ENCODE data around the gene GARIN5A. TPM values are rescaled to one million over a fixed set of nuclear protein-coding genes. Genes with fewer than 3 reads are reported as not detected.
"Not testable (repeated sequence)": the region's sequence is repeated elsewhere in the genome, so short reads cannot be mapped to it uniquely, and the experiment has no call there.

Gene GARIN5A
- total RNA-seq, 2 donors from 2014 or later, result 1.1 TPM; not detected in 1

DNA sequence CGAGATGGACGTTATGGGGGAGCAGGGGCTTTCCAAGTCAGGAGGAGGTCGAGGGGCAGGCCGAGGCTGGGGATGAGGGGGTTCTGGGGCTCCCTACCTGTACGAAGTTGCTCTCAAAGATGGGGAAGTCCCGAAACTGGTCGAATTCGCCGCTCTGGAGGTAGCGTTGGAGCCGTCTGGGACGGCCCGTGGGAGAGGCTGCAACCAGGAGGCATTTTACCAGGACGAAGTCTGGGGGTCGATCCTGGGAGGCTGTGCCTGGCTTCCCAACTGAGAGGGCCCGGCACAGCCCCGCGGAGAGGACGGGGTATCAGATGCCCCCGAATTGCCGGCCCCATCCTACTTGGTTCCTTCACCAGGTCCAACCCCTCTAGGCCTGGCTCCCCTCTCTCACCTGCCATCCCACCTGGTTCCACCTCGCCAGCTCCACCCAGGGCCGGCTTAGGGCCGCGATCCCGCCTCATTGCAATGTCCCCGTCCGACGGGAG is 868 bp downstream of the GARIN5A start:
- Mint-ChIP-seq H3K9me3 (no peaks in the 10 kb centered on the region), H3K4me1 (ENCODE audit: low read depth in 2 of 2) (peaks cover 10 to 22% of the 10 kb centered on the region in 2 donors), H3K27ac (peak overlapping the region; percentile 80 to 89), H3K27me3 (no peaks in the 10 kb centered on the region), H3K36me3 (peaks cover 6% of the 10 kb centered on the region), H3K4me3 (peak overlapping the region; percentile 94)
- DNase-seq (ENCODE audit: low spot score), result no peak
- ATAC-seq, result no peak

DNA sequence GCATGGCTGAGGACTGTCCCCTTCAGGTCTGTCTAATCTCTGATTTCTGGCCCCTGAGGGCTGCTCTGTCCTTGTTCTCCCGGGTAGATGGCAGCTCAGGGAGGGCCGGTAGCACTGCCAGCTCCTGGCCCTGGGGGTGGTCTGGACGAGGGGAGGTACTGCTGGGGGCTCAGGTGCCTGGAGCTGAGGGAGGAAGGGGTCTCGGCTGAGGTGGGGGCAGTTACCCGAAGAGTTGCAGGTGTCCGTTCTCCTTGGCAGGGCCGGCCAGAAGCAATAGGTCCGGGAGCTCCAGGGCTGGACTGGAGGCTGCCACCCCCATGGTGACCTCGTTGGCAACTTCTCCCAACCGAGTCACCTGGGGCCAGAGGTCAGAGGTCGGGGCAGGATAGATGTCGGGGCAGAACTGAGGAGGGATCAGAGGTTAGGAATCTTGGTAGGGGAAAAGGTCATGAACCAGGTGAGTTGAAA is 1.5 kb downstream of the GARIN5A start:
- ATAC-seq (no peak), DNase-seq (ENCODE audit: low spot score) (no peak)
- H3K27me3 Mint-ChIP-seq, result no peaks in the 10 kb centered on the region
- peaks cover 6% of the 10 kb centered on the region for H3K36me3 Mint-ChIP-seq
- H3K4me1 Mint-ChIP-seq (ENCODE audit: low read depth in 2 of 2), result peaks cover 10 to 22% of the 10 kb centered on the region in 2 donors
- H3K9me3 Mint-ChIP-seq, result no peaks in the 10 kb centered on the region
- peak overlapping the region; percentile 80 to 89 for H3K27ac Mint-ChIP-seq
- peak overlapping the region; percentile 60 for H3K4me3 Mint-ChIP-seq

DNA sequence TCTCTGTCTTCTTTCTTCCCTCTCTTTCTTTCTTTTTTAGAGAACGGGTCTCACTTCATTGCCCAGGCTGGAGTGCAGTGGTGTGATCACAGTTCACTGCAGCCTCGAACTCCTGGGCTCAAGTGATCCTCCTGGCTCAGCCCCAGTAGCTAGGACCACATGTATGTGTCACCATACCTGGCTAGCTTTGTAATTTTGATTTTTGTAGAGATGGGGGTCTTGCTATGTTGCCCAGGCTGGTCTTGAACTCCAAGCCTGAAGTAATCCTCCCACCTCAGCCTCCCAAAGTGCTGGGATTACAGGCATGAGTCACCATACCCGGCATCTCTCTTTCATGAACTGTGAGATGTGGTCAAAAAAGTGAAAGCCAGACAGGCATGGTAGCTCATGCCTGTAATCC is 3.3 kb downstream of the GARIN5A start:
- not testable (repeated sequence) for H3K27me3 Mint-ChIP-seq, H3K27ac Mint-ChIP-seq, H3K36me3 Mint-ChIP-seq

DNA sequence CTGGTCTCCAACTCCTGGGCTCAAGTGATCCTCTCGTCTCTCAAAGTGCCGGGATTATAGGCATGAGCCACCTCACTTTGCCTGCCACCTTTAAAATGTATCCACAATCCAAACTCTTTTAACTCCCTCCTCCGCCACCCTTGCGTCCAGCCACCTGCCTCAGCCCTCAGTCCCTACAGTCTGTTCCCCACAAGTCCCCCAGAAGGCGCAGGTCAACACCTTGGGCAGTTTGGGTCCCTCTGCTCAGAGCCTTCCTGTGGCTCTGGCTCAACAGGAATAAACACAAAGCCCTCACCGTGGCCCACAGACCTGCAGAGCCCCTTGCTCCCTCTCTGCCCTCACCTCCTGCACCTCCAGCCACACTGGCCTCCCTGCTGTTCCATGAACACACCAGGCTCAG is 7.8 kb downstream of the GARIN5A start:
- H3K4me1 Mint-ChIP-seq (ENCODE audit: low read depth in 2 of 2), result no peaks in the 10 kb centered on the region
- H3K27ac Mint-ChIP-seq, result no peak overlapping the region
- peaks cover 0 to 2% of the 10 kb centered on the region in 2 donors for H3K27me3 Mint-ChIP-seq
- H3K9me3 Mint-ChIP-seq, result no peaks in the 10 kb centered on the region
- ATAC-seq, result no peak
- no peak for DNase-seq (ENCODE audit: low spot score)
- H3K4me3 Mint-ChIP-seq, result no peak overlapping the region
- H3K36me3 Mint-ChIP-seq, result no peaks in the 10 kb centered on the region

More for the DNA sequence above, 3.3 kb downstream of the GARIN5A start:
- not testable (repeated sequence) for DNase-seq (ENCODE audit: low spot score); H3K9me3 Mint-ChIP-seq; ATAC-seq; H3K4me3 Mint-ChIP-seq
- peaks cover 10 to 22% of the 10 kb centered on the region in 2 donors for H3K4me1 Mint-ChIP-seq (ENCODE audit: low read depth in 2 of 2)

DNA sequence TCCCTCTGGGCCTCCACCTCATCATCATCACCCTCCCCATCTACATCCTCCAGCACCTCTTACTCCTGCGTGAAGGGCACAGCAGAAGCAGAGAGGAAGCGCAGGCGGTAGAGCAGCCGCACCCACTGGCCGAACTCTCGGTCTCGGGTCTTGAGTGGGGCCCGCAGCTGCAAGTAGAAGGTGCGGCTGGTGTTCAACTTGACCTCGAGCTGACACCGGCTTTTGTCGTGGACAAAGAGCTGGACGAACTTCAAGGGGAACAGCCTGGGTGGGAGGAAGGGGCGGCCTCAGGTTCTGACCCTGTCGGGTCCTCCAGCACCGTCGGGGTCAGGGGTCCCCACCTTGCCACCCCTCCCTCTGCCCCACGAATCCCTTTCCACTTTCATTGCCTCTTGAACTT is 9.1 kb downstream of the GARIN5A start:
- Mint-ChIP-seq H3K27ac (no peak overlapping the region), H3K36me3 (no peaks in the 10 kb centered on the region), H3K4me1 (ENCODE audit: low read depth in 2 of 2) (no peaks in the 10 kb centered on the region), H3K9me3 (no peaks in the 10 kb centered on the region), H3K4me3 (no peak overlapping the region), H3K27me3 (peaks cover 0 to 4% of the 10 kb centered on the region in 2 donors)
- ATAC-seq, result no peak
- no peak for DNase-seq (ENCODE audit: low spot score)

DNA sequence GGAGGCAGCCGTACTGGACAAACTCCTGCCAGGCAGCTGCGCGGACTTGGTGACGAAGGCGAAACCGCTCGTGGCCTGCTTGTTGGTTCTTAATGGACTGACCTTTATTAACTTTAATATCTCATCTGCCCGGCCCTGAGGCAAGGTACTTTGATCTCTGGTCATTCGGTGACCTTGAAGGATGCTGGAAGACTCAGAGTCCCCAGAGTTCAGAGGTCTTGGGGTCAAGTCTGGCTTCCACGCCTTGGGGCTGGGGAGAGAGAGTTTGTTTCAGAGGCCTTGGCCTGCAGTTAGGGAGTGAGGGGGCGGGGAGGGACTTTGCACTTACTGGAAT is 10.0 kb downstream of the GARIN5A start:
- Mint-ChIP-seq H3K27me3 (peaks cover 0 to 4% of the 10 kb centered on the region in 2 donors), H3K9me3 (no peaks in the 10 kb centered on the region), H3K27ac (no peak overlapping the region), H3K4me3 (no peak overlapping the region), H3K36me3 (no peaks in the 10 kb centered on the region), H3K4me1 (ENCODE audit: low read depth in 2 of 2) (no peaks in the 10 kb centered on the region)
- DNase-seq (ENCODE audit: low spot score) (no peak), ATAC-seq (no peak)

DNA sequence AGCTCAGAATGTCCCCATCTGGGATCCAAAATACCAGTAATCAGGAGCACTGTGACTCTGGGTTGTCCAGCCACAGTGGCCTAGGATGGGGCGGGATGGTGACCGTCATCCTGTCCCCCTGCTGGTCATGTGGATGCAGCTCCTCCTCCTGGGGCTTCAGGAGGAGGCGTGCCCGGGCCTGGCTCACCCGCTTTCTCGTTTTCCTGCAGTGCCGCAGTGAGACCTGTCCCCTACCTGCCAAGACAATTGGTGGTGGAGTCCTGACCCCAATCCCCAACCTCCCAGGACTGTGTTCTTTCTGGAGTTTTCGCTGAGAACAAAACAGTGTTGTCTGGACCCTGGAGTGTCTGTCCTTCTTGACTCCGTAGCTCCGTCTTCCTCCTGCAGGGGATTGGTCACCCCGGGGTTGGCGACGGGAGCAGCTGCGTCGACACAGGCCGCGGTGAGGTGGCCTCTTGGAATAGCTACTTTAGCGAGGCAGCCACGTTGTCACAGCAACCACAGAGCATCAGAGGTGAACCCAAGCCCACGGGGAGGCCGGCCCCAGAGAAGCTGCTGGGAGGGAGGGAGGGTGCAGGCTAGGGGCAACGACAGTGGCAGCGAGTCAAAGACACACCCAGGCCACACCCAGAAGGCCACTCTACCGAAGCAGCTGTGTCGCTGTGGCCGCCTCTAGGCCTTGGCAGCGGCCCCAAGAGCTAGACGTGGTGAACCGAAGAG is 10.5 kb downstream of the GARIN5A start:
- H3K27me3 Mint-ChIP-seq, result peaks cover 0 to 7% of the 10 kb centered on the region in 2 donors
- H3K9me3 Mint-ChIP-seq, result no peaks in the 10 kb centered on the region
- peaks cover 0 to 3% of the 10 kb centered on the region in 2 donors for H3K4me1 Mint-ChIP-seq (ENCODE audit: low read depth in 2 of 2)
- no peaks in the 10 kb centered on the region for H3K36me3 Mint-ChIP-seq
- DNase-seq (ENCODE audit: low spot score) (no peak), ATAC-seq (no peak)
- H3K27ac Mint-ChIP-seq, result no peak overlapping the region
- H3K4me3 Mint-ChIP-seq, result no peak overlapping the region

DNA sequence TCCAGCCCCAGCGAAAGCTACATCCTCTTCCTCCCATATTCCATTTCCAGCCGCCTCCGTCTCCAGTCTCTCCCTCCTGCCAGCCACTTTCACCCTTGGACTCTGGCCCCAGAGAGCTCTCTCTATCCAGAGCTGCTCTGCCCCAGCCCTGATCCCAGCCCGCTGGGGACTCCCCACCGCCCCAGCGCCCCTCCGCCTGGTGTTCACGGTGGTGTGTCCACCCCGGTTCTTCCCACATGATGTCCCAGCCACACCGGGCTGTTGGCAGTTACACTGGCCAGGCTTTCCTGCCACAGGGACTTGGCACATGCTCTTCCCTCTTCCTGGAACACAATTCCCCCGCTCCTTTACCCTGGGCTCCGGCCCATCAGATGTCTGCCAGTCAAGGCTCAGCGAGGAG is 11.6 kb downstream of the GARIN5A start:
- DNase-seq (ENCODE audit: low spot score) (no peak), ATAC-seq (no peak)
- Mint-ChIP-seq H3K27ac (no peak overlapping the region), H3K4me3 (no peak overlapping the region), H3K9me3 (no peaks in the 10 kb centered on the region), H3K4me1 (ENCODE audit: low read depth in 2 of 2) (peaks cover 0 to 3% of the 10 kb centered on the region in 2 donors), H3K36me3 (no peaks in the 10 kb centered on the region), H3K27me3 (peaks cover 0 to 9% of the 10 kb centered on the region in 2 donors)

DNA sequence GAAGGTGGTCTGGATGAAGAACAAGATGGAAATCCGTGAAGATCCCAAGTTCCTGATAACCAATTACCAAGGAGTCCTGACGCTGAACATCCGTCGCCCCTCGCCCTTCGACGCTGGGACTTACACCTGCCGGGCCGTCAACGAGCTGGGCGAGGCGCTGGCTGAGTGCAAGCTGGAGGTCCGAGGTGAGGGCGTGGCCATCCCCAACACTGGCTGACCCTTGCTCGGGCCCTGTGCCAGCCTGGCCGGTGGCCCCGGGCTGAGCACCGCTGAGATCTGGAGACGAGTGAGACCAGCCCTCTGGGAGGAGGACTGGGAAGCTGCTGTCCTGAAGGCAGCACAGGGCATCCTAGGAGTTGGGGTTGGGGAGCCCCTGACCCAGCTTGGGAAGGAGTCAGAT is 12.3 kb downstream of the GARIN5A start:
- Mint-ChIP-seq H3K36me3 (no peaks in the 10 kb centered on the region), H3K9me3 (no peaks in the 10 kb centered on the region), H3K4me1 (ENCODE audit: low read depth in 2 of 2) (peaks cover 0 to 3% of the 10 kb centered on the region in 2 donors), H3K27ac (no peak overlapping the region), H3K4me3 (no peak overlapping the region), H3K27me3 (peaks cover 0 to 14% of the 10 kb centered on the region in 2 donors)
- DNase-seq (ENCODE audit: low spot score), result no peak
- no peak for ATAC-seq

DNA sequence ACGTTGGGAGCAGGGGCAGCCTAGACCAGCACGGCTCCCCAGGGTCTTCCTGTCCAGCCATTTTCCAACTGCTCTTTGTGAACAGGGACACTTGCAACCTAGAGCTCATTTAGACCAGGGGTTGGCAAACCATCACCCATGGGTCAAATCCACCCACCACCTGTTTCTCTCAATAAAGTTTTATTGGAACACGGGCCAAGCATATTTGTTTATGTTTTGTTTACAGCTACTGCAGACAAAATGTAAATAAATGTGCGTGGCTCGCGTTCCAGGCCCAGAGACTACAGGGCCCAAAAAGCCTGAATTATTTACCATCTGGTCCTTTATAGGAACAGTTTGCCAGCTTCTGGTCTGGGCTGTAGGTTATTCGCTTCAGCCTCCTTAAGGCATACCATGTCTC is 13.7 kb downstream of the GARIN5A start:
- no peak overlapping the region for H3K27ac Mint-ChIP-seq
- H3K9me3 Mint-ChIP-seq, result no peaks in the 10 kb centered on the region
- H3K27me3 Mint-ChIP-seq, result peaks cover 0 to 14% of the 10 kb centered on the region in 2 donors
- ATAC-seq (no peak), DNase-seq (ENCODE audit: low spot score) (no peak)
- H3K4me1 Mint-ChIP-seq (ENCODE audit: low read depth in 2 of 2), result peaks cover 0 to 3% of the 10 kb centered on the region in 2 donors
- no peak overlapping the region for H3K4me3 Mint-ChIP-seq
- H3K36me3 Mint-ChIP-seq, result no peaks in the 10 kb centered on the region

DNA sequence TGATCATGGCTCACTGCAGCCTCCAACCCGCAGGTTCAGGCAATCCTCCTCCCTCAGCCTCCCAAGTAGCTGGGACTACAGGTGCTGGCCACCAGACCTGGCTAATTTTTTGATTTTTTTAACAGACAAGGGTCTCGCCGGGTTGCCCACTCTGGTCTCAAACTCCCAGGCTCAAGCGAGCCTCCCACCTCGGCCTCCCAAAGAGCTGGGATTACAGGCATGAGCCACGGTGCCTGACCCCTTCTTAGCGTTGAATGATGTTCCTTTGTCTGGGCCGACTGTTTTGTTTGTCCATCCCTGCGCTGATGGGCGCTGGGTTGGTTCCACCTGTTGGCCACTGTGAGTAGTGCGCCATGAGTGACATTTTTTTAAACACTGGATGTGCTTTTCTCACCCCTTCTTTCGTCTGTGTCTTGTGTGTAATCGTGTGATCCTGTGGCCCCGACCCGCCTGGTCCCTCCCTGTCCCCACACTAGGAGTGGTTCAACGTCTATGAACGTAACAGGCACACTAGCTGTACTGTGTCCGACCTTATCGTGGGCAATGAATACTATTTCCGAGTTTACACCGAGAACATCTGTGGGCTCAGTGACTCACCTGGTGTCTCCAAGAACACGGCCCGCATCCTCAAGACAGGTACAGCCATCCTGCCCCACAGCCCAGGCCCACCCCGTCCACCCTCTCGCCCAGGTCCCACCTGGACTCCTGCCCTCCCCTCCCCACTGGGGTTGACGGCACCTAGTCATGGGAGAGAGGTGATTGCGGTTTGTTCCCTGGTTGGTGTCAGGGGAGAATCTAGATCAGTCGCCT is 15.4 kb downstream of the GARIN5A start:
- Mint-ChIP-seq H3K27me3 (peaks cover 9 to 19% of the 10 kb centered on the region in 2 donors), H3K4me1 (ENCODE audit: low read depth in 2 of 2) (peaks cover under 1 to 3% of the 10 kb centered on the region in 2 donors), H3K27ac (no peak overlapping the region), H3K36me3 (no peaks in the 10 kb centered on the region), H3K4me3 (no peak overlapping the region), H3K9me3 (no peaks in the 10 kb centered on the region)
- ATAC-seq (peak; percentile 66 to 74), DNase-seq (ENCODE audit: low spot score) (peak; percentile 75)

DNA sequence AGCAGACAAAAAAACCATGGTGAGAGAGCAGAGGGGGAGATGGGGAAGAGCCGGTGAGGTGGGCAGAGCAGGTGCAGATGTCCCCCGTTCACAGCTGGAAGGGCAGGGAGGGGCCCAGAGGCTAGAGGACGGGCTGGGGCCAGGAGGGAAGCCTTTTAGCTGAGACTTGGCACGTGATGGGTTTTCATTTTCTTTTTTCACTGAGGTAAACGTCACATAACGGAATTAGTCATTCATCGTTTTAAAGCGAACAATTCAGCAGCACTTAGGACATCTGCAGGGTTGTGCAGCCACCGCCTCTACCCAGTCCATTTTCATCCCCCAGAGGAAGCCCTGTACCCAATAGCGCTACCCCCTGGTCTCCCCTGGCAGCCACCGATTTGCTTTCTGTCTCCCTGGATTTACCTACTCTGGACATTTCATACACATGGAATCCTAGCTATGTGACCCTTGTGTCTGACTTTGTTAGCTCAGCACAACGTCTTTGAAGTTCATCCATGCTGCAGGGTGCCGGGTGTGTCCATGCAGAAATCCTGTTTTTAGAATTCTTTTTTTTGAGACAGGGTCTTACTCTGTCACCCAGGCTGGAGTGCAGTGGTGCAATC is 16.4 kb downstream of the GARIN5A start:
- DNase-seq (ENCODE audit: low spot score) (no peak), ATAC-seq (peak in 1 of 2 donors; percentile 55)
- peak overlapping the region; percentile 25 for H3K4me3 Mint-ChIP-seq
- no peak overlapping the region for H3K27ac Mint-ChIP-seq
- H3K4me1 Mint-ChIP-seq (ENCODE audit: low read depth in 2 of 2), result peaks cover 3 to 4% of the 10 kb centered on the region in 2 donors
- H3K27me3 Mint-ChIP-seq, result peaks cover 19 to 25% of the 10 kb centered on the region in 2 donors
- H3K9me3 Mint-ChIP-seq, result no peaks in the 10 kb centered on the region
- no peaks in the 10 kb centered on the region for H3K36me3 Mint-ChIP-seq

DNA sequence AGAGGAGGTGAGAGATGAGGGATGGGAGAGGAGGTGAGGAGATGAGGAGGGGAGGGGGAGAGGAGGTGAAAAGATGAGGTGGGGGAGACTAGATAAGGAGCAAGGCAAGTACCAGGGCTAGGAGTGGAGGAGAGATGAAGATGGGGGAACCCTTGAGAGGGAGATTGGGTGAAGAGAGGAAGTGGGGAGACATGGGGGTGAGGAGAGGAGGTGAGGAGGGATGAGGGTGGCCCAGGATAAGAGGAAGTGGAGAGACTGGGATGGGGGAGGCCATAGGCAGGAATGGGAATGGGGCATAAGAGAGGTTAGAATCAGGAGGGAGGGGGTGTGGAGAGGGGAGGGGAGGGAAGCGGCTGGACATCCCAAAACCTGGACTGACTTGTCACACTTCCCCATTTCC is 17.0 kb downstream of the GARIN5A start:
- H3K27ac Mint-ChIP-seq, result no peak overlapping the region
- no peaks in the 10 kb centered on the region for H3K9me3 Mint-ChIP-seq
- H3K36me3 Mint-ChIP-seq, result no peaks in the 10 kb centered on the region
- H3K4me1 Mint-ChIP-seq (ENCODE audit: low read depth in 2 of 2), result peaks cover 3 to 4% of the 10 kb centered on the region in 2 donors
- ATAC-seq, result no peak
- H3K4me3 Mint-ChIP-seq, result no peak overlapping the region
- DNase-seq (ENCODE audit: low spot score), result no peak
- peaks cover 23 to 24% of the 10 kb centered on the region in 2 donors for H3K27me3 Mint-ChIP-seq

DNA sequence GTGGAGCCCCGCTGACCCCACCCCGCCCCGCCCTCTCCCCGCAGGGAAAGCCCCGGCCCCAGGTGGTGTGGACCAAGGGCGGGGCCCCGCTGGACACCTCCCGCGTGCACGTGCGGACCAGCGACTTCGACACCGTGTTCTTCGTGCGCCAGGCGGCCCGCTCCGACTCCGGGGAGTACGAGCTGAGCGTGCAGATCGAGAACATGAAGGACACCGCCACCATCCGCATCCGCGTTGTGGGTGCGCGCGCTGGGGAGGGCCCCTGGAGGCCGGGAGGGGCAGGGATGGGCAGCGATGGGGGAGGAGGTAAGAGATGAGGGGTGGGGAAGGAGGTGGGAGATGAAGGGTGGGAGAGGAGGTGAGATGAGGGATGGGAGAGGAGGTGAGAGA is 17.6 kb downstream of the GARIN5A start:
- no peak for DNase-seq (ENCODE audit: low spot score)
- no peak for ATAC-seq
- peaks cover 23 to 24% of the 10 kb centered on the region in 2 donors for H3K27me3 Mint-ChIP-seq

More for the DNA sequence above, 17.6 kb downstream of the GARIN5A start:
- peaks cover 3 to 4% of the 10 kb centered on the region in 2 donors for H3K4me1 Mint-ChIP-seq (ENCODE audit: low read depth in 2 of 2)
- H3K36me3 Mint-ChIP-seq, result no peaks in the 10 kb centered on the region
- no peak overlapping the region for H3K4me3 Mint-ChIP-seq
- H3K27ac Mint-ChIP-seq, result no peak overlapping the region
- H3K9me3 Mint-ChIP-seq, result no peaks in the 10 kb centered on the region

Measured in natural killer cell treated with Interleukin-12 subunit alpha and Interleukin-12 subunit beta and Interleukin-15 and Interleukin-18, amount 100 ng/mL, for 72 hours (primary cell).